ENCODE data around the gene LRCOL1.

Gene LRCOL1

DNA sequence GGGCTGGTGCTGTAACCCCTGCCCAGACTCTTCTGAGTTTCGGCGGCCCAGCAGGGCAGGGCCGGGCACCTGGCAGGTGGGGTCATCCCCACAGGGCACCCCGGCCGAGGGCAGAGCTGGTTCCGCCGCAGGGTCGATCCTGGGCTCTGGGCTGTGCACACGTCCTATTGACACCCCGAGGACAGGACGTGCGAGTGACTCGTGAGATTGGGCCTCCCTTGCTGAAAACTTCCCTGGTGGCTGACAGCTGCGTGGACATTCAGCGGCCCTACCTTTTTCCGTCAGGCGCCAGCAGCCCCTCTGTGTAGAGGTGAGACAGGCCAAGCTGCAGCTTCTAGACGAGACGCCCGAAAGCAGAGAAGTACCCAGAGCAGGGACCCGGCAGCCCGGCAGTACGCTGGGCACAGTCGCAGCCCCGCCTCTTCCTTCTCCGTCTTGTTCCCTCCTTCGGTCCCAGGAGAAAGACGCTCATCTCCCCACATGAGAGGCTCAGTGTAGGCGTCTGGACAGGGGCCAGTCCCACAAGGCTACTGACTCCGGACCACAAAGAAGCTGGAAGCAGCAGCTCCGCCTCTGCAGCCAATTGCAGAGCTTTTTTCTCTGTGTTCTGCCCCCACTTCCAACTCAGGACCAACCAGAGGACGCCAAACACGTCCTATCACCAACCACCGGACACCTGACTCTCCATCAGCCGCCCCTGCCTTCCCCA is at the start of gene LRCOL1:
Gene LRCOL1 (minus strand): TSS at position 532 of the 709 bp plus-strand sequence. CDS start 4,331 bp downstream, outside the sequence.
- DNase-seq (ENCODE audit: low spot score) = no peak

DNA sequence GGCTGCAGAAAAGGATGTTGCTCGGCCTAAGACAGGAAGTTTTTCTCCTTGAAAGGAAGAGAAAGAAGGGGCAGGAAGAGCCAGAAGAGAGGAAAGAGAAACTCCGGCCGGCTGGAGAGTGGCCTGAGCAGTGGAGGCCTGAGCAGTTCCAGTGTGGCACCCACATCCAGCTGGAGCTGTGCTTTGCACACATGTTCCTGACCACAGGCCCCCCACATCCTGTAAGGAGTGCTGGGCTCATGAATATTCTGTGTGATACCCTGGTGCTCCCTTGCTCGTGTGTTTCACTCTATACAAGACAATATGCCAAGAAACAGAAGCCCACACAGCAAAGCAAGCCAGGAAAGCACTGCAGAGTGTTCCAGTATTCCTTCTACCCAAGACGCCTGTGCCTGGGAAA is 49.7 kb upstream of the LRCOL1 start:
- DNase-seq (ENCODE audit: low spot score) = no peak

DNA sequence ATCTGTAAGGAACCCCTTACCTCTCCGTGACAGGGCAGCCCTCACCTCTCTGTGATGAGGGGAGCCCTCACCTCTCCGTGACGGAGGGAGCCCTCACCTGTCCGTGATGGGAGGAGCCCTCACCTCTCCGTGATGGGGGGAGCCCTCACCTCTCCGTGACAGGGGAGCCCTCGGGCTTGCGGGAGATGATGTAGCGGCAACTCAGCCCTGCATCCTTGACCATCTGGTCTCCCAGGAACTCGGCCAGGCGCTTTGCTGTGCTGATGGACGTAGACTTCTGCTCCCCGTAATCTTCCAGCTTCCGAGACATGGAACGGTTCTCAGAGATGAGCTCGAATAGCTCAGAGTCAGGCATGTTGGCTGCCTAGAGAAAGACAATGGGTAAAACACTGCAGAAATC is 48.8 kb upstream of the LRCOL1 start:
- no peak for DNase-seq (ENCODE audit: low spot score)

DNA sequence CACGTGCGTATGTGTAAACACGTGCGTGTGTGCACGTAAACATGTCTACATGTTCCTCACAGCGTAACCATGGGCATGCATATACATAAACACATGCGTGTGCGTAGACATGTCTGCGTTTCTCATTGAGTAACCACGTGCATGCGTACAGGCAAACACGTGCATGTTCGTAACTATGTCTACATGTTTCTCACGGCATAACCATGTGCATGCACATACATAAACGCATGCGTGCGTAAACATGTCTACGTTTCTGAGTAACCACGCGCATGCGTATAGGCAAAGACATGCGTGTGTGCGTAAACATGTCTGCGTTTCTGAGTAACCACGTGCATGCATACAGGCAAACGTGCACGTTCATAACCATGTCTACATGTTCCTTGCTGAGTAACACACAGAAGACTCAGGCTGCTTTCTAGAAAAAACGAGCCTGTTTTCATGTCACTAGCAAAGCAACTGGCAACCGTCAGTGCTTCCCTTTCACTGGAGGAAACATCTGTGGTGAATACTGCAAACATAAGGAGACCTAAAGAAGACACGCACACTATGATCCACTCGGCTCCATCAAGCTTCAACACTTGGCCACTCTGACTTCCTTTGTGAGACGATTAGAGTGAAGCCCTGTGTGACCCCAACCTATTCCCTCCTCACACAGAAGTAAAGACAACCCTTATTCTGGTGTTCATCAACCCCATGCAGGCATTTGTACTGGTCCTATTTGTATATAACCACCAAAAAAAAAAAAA is 47.9 kb upstream of the LRCOL1 start:
- DNase-seq (ENCODE audit: low spot score) = no peak

DNA sequence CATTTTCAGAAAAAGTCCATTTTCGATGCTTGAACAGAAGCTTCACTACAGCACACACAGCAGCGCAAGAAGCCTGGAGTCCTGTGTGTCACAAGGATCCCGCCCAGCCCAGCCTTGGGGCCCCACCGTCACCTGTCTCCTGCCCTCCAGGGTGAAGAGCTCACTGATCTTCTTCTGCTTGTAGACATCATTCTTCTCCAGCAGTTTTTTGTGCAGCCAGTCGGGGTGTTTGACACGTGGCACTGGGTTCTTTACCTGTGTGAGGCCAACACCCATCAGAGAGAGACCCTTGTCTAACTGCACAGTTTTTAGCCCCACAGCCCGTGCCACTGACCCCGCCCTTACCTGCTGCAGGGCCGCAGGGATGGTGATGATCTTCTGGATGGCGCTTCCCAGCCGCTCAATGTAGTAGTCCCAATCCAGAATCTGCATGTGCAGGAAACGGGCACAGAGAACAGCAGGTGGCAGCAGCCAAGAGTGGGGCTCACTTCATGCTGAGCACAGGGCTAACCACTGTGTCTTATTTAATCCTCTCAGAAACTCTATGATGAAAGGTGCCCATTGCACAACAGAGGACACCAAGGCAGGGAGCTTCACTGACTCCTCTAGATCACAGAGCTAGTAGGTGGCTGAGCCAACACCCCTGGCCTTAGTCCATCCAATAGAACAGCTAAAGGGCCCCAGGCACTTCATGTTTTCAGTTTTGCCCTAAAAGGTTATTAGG is 46.8 kb upstream of the LRCOL1 start:
- DNase-seq (ENCODE audit: low spot score) = no peak

DNA sequence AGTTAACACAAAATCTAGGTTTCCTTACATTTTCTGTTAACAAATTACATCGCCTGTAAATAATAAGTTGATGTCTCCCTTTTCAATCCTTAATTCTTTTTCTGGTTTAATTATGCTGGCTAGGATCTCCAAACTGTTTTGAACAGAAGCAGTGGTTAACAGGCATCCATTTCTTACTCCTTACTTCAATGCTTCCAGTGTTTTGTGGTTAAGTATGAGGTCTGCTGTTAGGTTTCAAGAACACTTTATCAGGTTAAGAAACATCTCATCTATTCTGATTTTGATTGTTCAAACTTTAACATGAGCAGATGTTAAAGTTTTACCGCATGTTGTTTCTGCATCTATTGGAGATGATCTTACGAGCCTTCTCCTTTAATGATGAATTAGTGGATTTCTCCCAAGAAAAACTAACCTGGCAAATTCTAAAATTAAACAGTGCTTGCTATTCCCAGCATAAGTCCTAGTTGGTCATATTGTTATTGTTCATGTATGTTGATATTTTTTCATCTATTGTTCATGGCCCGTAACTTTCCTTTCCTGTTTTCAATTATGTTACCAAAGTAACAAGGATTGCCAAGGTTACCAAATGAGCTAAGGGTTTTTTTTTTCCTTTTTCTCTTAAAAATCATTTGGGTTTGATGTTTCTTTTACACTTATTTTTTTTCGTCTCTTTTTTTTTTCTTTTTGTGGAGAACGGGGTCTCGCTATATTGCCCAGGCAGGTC is 43.3 kb upstream of the LRCOL1 start:
- no peak for DNase-seq (ENCODE audit: low spot score)

DNA sequence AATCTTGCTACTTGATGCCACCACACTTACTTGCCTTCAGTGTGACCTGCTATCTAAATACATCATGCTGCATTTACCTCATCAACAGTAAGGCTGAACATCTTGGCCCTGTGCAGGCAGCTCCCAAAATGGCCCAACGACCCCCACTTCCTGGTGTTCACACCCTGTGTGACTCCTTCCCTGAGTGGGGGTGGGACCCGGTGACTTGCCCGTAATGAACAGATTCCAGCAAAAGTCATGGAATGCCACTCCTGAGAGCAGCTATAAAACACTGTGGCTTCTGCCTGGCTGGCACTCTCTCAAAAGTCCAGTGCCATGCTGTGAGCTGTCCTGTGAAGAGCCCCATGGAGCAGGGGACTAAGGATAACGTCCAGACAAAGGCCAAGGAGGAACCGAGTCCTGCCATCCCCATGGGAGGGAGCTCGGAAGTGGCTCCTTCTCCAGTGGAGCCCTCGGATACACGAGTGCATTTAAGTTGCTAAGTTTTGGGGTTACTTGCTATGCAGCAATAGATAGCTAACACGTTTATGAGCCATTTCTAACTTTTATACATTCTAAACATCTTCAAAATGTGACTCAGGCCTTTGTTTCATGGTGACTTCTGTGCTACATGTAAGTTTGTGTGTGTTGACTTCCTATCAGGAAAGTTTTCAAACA is 41.2 kb upstream of the LRCOL1 start:
- no peak for DNase-seq (ENCODE audit: low spot score)

DNA sequence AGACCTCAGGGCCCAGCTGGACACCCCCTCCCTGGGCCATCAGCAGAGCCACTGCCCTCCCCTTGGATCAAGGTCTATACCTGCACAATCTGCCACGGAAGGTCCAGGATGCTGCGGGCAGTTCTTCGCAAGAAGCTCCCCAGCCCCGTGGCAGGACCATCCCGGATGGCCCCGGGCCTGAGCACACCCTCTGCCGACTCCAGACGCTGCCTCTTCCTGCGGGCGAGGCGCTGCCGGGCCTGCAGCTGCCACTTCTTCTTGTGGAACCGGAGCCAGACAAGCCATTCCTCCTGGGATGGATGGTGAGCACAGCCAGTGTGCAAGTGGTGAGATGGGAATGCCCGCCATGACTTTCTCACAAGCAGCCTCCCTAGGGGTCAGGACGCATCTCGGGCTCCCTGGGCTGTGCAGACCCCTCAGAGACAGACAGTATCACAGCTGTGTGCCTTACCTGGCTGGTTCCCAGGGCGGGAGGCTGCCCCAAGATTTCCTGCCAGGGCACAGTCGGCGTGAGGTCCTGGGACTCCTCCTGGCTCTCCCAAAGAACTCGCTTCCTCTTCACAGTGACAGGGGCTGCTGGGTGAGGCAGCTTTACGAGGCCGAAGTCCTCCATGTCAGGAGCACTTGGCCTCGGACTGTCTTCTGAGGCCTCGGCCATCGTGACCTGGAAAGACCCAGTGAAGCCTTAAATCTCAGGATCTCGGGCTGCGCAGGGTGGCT is 39.0 kb upstream of the LRCOL1 start:
- DNase-seq (ENCODE audit: low spot score) = no peak

DNA sequence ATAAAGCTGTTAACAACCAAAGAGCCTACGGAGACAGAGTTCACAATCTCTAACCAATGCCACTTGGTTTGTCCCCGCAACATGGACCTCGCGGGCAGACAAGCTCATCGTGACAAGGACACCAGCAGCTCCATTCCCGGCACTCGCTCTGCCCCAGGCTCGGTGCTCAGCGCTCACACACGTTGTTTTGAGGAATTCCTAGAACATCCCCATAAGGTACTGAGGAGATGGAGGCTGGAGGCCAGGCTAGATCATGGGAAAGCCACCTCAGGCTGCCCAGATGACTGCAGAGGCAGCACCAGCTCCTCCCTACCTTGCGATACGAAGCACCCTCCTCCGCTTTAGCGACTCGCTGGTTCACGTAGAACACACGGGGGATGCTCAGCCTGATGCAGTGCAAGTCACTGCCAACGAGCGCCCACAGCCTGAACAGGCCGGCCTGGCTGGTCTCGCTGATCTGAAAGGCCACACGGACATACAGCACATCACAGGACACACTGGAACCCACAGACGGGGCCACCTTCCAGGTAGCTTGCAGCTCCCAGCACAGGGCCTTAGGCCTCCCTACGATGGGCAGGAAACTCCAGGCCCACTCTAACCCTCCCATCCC is 38.3 kb upstream of the LRCOL1 start:
- no peak for DNase-seq (ENCODE audit: low spot score)

DNA sequence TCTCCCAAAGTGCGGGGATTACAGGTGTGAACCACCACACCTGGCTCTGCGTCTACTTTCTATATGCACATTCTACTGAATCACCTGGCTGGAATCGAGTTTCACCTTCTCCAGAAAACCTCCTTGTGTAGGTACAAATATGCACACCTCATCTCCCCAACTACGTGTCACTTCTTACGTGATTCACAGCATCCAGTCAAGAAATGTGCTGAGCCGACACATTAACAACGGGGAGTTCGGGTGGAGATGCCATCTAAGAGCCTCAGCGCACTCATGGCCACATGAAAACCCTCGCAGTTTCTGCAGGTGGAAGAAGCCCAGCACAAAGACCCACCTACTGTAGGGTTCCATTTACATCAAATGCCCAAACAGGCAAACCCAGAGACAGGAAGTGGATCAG is 37.5 kb upstream of the LRCOL1 start:
- no peak for DNase-seq (ENCODE audit: low spot score)

DNA sequence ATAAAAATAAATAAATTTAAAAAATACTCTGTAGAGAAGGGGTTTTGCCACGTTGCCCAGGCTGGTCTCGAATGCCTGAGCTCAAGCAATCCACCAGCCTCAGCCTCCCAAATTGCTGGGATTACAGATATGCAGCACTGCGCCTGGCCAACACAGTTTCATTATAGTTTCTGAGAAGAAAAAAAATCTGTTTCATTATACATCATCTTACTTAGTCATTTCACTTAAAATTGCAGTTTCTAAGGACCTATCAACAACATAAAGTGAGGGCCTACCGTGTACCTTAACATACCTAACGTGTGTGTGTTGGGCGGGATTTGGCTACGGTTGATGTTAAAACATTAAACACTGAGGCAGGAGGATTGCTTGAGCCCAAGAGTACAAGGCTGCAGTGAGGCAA is 36.5 kb upstream of the LRCOL1 start:
- no peak for DNase-seq (ENCODE audit: low spot score)

DNA sequence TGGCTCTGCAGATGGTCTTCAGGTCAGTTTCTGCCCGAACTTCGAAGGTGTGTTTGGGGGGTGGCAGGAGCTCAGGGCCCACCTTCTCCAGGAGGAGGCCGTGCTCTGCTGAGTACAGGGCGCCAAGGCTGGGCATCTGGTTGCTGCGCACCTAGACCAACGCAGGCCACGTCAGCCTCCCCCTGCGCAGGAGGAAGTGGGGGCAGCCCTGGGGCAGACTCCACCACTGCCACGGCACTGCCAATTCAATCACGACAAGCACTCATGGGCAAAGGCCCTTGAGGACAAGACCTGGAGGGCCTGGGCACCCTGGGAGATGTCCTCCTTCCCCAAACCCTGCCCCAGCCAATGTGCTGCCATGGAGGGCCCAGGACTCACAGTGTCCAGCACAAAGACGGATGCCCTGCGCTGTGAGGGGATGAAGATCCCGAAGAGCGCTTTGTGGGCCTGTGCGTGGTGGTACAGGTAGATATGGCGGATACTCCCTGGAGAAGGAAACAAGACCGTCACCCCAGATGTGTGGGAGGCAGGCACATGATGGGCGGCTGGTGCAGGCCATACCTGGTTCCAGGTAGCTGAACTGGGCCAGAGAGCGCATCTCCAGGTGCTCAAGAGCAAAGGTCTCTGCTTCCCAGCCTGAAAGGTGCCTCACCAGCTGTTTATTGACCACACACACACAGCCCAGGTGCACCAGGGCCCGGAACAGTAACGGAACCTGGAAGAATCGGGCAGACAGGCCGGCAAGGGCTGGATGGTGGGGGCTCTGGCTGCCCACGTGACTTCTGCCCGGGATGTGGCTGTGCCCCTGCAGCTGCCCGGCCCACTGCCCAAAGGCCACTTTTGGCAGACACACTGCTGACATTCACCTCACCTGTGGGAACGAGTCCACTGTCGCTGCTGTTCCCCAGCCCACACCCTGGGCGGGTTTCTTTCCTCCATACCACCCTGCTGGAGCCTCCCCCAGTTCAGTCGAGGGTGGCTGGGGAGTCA is 32.8 kb upstream of the LRCOL1 start:
- DNase-seq (ENCODE audit: low spot score) = no peak

DNA sequence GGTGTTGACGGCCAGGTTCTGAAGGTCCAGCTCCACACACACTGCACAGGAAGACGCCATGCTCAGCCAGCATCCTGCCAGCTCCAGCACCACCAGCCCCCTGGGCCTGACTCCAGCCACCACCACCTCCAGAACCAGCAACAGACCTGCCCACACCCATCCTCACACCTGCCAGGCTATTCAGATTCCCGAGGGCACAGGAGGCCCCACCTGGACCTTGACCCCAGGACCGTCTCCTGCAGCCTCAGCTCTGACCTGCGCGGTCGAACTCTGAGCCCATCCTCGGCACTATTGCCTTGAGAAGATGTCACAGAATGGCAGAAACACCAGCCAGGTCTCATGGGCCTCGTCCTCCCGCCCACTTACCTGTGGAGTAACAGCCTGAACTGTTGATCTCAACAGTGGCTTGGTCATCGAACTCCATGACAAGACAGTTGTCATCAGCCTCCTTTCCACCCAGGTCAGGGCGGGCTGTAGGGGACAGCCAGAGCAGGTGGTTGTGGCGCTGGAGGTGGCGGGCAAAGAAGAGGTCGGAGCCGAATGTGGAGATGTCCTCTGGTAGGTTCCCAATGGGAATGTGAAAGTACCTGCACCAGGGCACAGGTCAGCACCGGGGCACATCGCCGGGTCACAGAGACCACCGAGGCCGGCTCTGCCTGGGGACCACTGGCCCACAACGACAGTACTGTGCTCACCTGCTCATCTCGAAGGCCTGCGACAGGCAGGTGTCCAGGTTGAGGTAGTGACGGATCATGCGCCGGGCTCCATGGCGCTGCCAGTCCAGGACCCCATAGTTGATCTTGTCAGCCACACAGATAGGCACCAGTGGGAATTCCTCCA is 31.6 kb upstream of the LRCOL1 start:
- DNase-seq (ENCODE audit: low spot score) = no peak

DNA sequence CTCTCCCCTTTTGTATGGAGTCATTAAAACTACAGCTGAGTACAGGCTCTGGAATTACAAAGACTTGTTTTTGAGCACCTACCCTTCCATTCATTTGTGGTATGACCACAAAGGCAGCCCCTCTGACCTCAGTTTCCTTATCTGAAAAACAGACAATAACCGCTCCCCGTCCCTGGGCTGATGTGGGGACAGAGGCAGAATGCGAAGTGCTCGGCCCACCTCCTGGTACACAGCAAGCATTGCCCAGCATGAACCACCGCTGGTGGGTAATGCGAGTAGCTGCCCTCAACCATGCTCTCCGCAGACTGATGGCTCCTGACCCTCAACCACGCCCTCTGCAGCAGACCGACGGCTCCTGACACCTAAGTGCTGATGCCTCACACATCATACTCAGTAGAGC is 30.6 kb upstream of the LRCOL1 start:
- DNase-seq (ENCODE audit: low spot score) = no peak

DNA sequence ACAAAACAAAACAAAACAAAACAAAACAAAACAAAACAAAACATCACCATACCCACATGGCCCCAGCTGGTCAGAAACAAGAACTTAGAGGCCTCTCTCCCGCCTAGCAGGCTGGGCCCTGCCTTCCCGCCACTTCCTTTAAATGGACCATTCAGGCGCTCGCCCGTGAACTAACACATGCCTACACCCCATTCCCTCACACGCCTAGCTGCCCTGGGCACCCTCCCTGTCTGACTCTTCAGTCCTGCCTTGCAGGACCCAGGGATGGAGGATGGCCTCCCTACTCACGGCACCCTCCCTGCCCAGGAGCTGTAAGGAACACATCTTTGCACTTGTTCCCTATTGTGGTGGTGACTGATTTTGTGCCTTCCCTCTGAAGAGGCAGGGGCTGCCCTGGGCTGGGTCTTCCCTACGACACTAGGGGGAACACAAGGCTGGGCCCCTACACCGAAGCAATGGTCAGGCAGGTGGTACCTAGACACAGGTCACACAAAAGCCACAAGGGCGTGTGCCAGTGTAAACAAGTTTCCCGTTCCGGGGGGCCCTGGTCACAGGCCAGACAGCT is 29.7 kb upstream of the LRCOL1 start:
- DNase-seq (ENCODE audit: low spot score) = no peak

DNA sequence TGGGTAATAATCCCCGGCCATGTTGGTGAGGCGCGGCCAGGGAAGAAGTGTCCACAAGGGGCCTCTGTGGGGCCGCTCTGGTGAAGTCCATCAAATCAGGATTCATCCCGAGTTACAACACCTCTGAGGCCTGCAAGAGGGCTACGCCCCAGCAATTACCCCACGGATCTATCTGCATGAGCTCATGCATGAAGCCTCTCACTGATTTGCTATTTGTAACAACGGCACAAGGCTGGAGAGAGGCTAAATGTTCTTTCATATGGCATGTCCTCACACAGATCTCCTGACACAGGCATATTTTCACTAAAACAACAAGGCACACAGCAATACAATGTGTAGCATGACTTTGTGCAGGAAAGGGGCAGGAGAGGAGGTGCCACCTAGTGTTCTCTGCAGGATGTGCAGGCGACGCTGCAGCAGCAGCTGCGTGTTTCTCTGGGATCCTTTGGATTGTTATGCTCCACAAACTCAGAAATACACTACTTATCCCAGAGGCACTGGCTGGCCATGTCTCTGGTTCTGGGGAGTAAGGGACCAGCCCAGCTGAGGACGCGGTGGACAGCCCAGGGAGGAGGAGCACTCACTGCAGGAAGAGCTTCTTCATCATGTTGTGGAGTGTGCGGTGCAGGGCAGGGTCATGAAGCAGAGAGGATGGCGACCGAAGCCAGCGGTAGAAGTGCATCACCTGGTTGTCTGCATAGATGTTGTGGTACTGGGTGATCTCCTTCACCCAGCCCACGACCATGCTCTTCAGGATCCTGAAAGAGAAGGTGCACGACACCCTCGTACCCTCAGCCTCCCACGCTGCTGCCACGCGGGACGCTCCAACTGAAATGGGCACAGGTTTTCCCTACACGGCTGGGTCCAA is 28.4 kb upstream of the LRCOL1 start:
- no peak for DNase-seq (ENCODE audit: low spot score)

DNA sequence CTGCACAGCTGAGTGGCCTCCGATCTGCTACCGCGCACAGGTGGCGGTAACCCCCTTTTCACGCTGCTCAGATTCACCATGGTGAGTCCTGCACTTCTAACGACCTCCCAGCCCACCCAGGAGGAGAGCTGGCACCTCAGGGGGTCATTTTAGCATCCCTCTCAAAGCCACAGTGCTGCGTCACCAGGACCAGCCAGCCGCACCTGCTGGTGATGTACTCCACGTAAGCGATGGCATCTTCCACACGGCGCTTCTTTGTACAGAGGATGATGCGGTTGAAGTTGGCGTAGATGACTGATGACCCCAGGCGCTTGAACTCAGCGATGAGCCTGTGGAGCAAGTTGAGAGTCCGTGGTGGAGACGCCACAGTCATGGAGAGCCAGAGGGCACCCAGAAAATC is 27.4 kb upstream of the LRCOL1 start:
- DNase-seq (ENCODE audit: low spot score) = no peak
